ENCODE results near the gene OR6C2. TPM values are rescaled to one million over a fixed set of nuclear protein-coding genes. Genes with fewer than 3 reads are reported as not detected.

Gene OR6C2
- total RNA-seq, 1 donor from 2014 or later = not detected

DNA sequence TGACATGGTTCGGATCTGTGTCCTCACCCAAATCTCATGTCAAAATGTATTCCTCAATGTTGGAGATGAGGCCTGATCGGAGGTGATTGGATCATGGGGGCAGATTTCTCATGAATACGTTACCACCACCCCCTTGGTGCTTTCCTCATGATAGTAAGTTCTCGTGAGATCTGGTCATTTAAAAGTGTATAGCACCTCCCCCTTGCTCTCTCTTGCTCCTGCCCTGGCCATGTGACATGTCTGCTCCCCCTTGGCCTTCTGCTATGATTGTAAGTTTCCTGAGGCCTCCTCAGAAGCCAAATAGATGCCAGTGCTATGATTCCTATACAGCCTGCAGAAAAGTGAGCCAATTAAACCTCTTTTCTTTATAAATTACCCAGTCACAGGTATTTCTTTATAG is 55.4 kb downstream of the OR6C2 start:
- no peaks in the 10 kb centered on the region for H3K4me1 Mint-ChIP-seq (ENCODE audit: unreplicated experiment)
- H3K4me3 Mint-ChIP-seq (ENCODE audit: unreplicated experiment) = no peak overlapping the region
- H3K9me3 Mint-ChIP-seq (ENCODE audit: unreplicated experiment) = no peaks in the 10 kb centered on the region
- no peak overlapping the region for H3K27ac Mint-ChIP-seq (ENCODE audit: unreplicated experiment)
- TF ChIP-seq, protein P1, sequence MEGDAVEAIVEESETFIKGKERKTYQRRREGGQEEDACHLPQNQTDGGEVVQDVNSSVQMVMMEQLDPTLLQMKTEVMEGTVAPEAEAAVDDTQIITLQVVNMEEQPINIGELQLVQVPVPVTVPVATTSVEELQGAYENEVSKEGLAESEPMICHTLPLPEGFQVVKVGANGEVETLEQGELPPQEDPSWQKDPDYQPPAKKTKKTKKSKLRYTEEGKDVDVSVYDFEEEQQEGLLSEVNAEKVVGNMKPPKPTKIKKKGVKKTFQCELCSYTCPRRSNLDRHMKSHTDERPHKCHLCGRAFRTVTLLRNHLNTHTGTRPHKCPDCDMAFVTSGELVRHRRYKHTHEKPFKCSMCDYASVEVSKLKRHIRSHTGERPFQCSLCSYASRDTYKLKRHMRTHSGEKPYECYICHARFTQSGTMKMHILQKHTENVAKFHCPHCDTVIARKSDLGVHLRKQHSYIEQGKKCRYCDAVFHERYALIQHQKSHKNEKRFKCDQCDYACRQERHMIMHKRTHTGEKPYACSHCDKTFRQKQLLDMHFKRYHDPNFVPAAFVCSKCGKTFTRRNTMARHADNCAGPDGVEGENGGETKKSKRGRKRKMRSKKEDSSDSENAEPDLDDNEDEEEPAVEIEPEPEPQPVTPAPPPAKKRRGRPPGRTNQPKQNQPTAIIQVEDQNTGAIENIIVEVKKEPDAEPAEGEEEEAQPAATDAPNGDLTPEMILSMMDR (IDR thresholded peaks at IDR 0.05) = no peak
- H3K27me3 Mint-ChIP-seq (ENCODE audit: unreplicated experiment) = no peaks in the 10 kb centered on the region
- DNase-seq (ENCODE audit: extremely low spot score, unreplicated experiment) = no peak
- H3K36me3 Mint-ChIP-seq (ENCODE audit: unreplicated experiment) = no peaks in the 10 kb centered on the region

DNA sequence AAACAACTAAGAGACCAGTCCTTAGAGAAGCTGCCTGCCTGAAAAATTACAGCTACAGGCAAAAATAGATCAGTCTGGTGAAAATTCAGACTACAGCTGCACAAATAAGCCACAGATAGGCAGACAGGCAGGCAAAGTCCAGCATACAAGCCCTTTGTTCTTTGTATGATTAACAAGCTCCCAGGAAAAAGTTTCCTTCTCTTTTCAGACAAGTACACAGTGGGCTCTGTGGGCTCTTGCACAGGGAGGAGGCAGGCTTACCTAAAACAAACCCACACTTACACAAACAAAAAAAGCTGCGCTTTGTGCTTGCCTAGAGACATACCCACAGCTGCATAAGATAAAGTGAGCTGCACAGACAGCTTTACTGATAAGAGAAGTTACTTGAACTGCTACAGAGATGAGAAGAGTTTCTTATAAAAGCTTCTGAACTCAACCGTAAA is 56.0 kb downstream of the OR6C2 start:
- no peaks in the 10 kb centered on the region for H3K4me1 Mint-ChIP-seq (ENCODE audit: unreplicated experiment)
- H3K27me3 Mint-ChIP-seq (ENCODE audit: unreplicated experiment) = no peaks in the 10 kb centered on the region
- no peaks in the 10 kb centered on the region for H3K36me3 Mint-ChIP-seq (ENCODE audit: unreplicated experiment)
- H3K9me3 Mint-ChIP-seq (ENCODE audit: unreplicated experiment) = no peaks in the 10 kb centered on the region
- no peak overlapping the region for H3K27ac Mint-ChIP-seq (ENCODE audit: unreplicated experiment)
- H3K4me3 Mint-ChIP-seq (ENCODE audit: unreplicated experiment) = no peak overlapping the region
- DNase-seq (ENCODE audit: extremely low spot score, unreplicated experiment) = no peak
- TF ChIP-seq, protein P1 (IDR thresholded peaks at IDR 0.05) = no peak

DNA sequence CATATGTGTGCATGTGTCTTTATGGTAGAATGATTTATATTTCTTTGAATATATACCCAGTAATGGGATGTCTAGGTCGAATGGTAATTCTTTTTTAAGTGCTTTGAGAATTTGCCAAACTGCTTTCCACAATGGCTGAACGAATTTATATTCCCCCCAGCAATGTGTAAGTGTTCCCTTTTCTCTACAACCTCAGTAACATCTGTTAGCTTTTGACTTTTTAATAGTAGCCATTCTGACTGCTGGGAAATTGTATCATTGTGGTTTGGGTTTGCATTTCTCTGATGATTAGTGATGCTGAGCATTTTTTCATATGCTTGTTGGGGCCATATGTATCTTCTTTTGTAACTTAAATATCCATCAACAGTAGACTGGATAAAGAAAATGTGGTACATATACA is 57.7 kb downstream of the OR6C2 start:
- no peak for DNase-seq (ENCODE audit: extremely low spot score, unreplicated experiment)
- Mint-ChIP-seq H3K27me3 (ENCODE audit: unreplicated experiment) (no peaks in the 10 kb centered on the region), H3K4me1 (ENCODE audit: unreplicated experiment) (no peaks in the 10 kb centered on the region), H3K27ac (ENCODE audit: unreplicated experiment) (no peak overlapping the region), H3K36me3 (ENCODE audit: unreplicated experiment) (no peaks in the 10 kb centered on the region), H3K4me3 (ENCODE audit: unreplicated experiment) (no peak overlapping the region), H3K9me3 (ENCODE audit: unreplicated experiment) (no peaks in the 10 kb centered on the region)
- TF ChIP-seq, protein P1 (IDR thresholded peaks at IDR 0.05) = no peak

Other genes starting within 250 kb of the OR6C2 start
- gene OR10A7, start 223.1 kb upstream of the OR6C2 start, total RNA-seq = not detected in 2 replicates
- not detected in 2 replicates for gene OR6C74, start 199.5 kb upstream of the OR6C2 start, total RNA-seq
- gene OR6C6, start 147.5 kb upstream of the OR6C2 start, total RNA-seq = not detected in 2 replicates
- not detected in 2 replicates for gene OR6C1, start 129.7 kb upstream of the OR6C2 start, total RNA-seq
- gene OR6C3, start 113.3 kb upstream of the OR6C2 start, total RNA-seq = not detected in 2 replicates
- not detected in 2 replicates for gene OR6C75, start 81.1 kb upstream of the OR6C2 start, total RNA-seq
- gene OR6C65, start 43.5 kb upstream of the OR6C2 start, total RNA-seq = not detected in 2 replicates
- not detected in 2 replicates for gene OR6C76, start 17.8 kb upstream of the OR6C2 start, total RNA-seq
- gene OR6C70, start 26.1 kb downstream of the OR6C2 start, total RNA-seq = not detected in 2 replicates
- gene OR6C68, start 48.3 kb downstream of the OR6C2 start, total RNA-seq = not detected in 2 replicates
- not detected in 2 replicates for gene OR6C4, start 105.5 kb downstream of the OR6C2 start, total RNA-seq
- not detected in 2 replicates for gene OR2AP1, start 128.4 kb downstream of the OR6C2 start, total RNA-seq
- gene OR10P1, start 192.8 kb downstream of the OR6C2 start, total RNA-seq = not detected in 2 replicates

All from osteocyte (in vitro differentiated cells).